HFFc6 (cell line): ENCODE results near the gene OR8B3. TPM values are rescaled to one million over a fixed set of nuclear protein-coding genes. Genes with fewer than 3 reads are reported as not detected.
"Not testable (repeated sequence)": the region's sequence is repeated elsewhere in the genome, so short reads cannot be mapped to it uniquely, and the experiment has no call there.

Source experiments
- DNase-seq: peaks from one replicate; pipeline ENCODE4 v3.0.0-alpha.2; 2018
- H3K27ac Mint-ChIP-seq: 2 replicates; pipeline ENCODE4 v1.8.0; 2020; ENCODE audit warnings: mild to moderate bottlenecking, mixed read lengths
- H3K27me3 Mint-ChIP-seq: 2 replicates; pipeline ENCODE4 v1.8.0; 2021; ENCODE audit warnings: mild to moderate bottlenecking, moderate library complexity, mixed read lengths; ENCODE audit not compliant: insufficient read depth
- H3K36me3 Mint-ChIP-seq: 2 replicates; pipeline ENCODE4 v1.8.0; 2021; ENCODE audit warnings: low read depth, mixed read lengths
- H3K4me1 Mint-ChIP-seq: 2 replicates; pipeline ENCODE4 v1.8.0; 2020; ENCODE audit warnings: low read depth, mixed read lengths
- H3K4me3 Mint-ChIP-seq: 2 replicates; pipeline ENCODE4 v1.8.0; 2020; ENCODE audit warnings: mild to moderate bottlenecking, moderate library complexity, mixed read lengths
- H3K9me3 Mint-ChIP-seq: 2 replicates; pipeline ENCODE4 v1.8.0; 2020; ENCODE audit warnings: mild to moderate bottlenecking, mixed read lengths
- CTCF ChIP-seq: fragments of 200-600 bp; sonication (generic); IDR thresholded peaks from 2 replicates; pipeline ENCODE4 v1.5.0; 2021; ENCODE audit warnings: antibody characterized with exemption, mild to moderate bottlenecking
- total RNA-seq, 6 experiments: library from RNA; stranded (reverse); fragmentation: NEBNext Ultra II Directional; extraction: Animal tissue kit (Norgen Biotek cat#: 25700); gene quantifications; 2 replicates in 1 of 6; 3 replicates in 5 of 6; pipeline ENCODE4 v1.2.3, GENCODE V29; 2021

The OR8B3 gene
- total RNA-seq, 6 experiments from 2014 or later, result not detected

DNA sequence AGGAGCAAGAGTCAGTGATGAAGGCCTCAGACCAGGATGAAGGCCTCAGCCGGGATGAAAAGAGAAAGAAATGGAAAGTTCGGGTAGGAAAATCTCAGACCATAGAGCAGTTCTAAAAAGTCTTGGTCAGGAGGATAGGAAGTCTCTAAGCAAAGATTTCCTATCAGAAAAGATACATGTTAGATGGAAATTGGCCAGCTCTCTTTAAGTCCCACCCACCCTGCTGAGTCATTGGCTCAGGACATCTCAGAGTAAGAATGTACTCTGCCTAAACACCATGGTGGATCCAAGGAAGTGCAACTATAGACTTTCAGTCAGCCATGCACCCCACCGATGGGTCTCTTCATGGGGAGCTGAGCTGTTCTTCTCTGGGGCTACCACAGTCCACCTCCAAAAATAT, 4.4 kb downstream of the OR8B3 start:
- H3K27ac Mint-ChIP-seq, result no peak overlapping the region
- peaks cover 6% of the 10 kb centered on the region; the same call in 1 of the 2 replicates for H3K9me3 Mint-ChIP-seq
- no peak overlapping the region for H3K4me3 Mint-ChIP-seq
- no peak for TF ChIP-seq CTCF
- no peaks in the 10 kb centered on the region for H3K27me3 Mint-ChIP-seq
- H3K4me1 Mint-ChIP-seq, result no peaks in the 10 kb centered on the region
- no peak for DNase-seq
- H3K36me3 Mint-ChIP-seq, result no peaks in the 10 kb centered on the region

DNA sequence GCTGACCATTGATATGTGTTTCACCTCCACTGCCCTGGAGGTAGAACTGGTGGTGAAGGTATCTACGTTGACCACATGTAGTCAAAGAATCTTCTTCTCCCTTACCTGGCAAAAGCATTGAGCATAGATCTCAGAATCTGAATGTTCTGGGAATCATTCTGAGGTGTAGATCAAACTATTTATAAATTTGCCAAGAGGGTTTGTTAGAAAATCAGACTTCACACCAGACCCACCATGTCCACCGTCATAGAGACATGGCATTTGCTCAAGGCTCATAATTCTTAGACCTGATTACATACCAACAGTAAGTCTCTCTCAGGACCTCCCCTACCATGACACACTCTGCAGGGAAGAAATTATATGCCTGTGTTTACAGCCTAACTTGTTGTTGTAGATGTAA, 14.4 kb downstream of the OR8B3 start, which contains the start of gene OR8B2:
Gene OR8B2 (minus strand): TSS at position 101 of the 400 bp plus-strand sequence. CDS start 1,156 bp downstream, outside the sequence.
- no peak for TF ChIP-seq CTCF
- Mint-ChIP-seq H3K27ac (no peak within 1 kb of the TSS), H3K9me3 (peaks cover 30% of the 10 kb centered on the region), H3K4me3 (no peak within 1 kb of the TSS), H3K36me3 (no peaks in the 10 kb centered on the region), H3K27me3 (no peaks in the 10 kb centered on the region), H3K4me1 (no peaks in the 10 kb centered on the region)
- DNase-seq, result no peak

GRCh38 chr11:124382857-124383256, 16.0 kb downstream of the OR8B3 start:
- H3K4me1 Mint-ChIP-seq, H3K27ac Mint-ChIP-seq, H3K36me3 Mint-ChIP-seq, H3K4me3 Mint-ChIP-seq, DNase-seq, H3K27me3 Mint-ChIP-seq: not testable (repeated sequence)
- peaks cover 32% of the 10 kb centered on the region for H3K9me3 Mint-ChIP-seq

GRCh38 chr11:124380585-124380984, 18.2 kb downstream of the OR8B3 start:
- peaks cover 27% of the 10 kb centered on the region for H3K9me3 Mint-ChIP-seq
- H3K27me3 Mint-ChIP-seq, result no peaks in the 10 kb centered on the region
- DNase-seq, result no peak
- H3K4me3 Mint-ChIP-seq, result no peak overlapping the region
- TF ChIP-seq CTCF, result no peak
- no peaks in the 10 kb centered on the region for H3K4me1 Mint-ChIP-seq
- no peak overlapping the region for H3K27ac Mint-ChIP-seq
- H3K36me3 Mint-ChIP-seq, result no peaks in the 10 kb centered on the region

DNA sequence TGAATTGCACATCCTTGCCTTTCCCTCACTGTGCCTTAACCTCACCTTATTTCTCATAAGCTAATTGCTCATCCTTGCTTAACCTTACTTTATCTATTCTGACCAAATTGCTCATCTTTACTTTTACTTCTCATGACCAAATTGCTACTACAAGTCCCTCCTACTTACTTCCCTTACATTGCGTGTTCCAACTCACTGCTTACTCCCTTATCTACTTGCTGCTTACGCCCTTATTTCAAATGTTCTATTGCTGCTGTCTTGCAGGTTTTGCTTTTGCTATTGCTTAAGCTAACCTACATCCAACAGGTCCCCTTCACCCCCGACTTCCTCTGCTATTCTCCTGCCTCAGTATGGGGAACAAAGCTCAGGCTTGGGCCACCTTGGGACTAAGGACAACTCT, 22.5 kb downstream of the OR8B3 start:
- Mint-ChIP-seq H3K4me3 (no peak overlapping the region), H3K36me3 (no peaks in the 10 kb centered on the region), H3K27ac (no peak overlapping the region), H3K4me1 (no peaks in the 10 kb centered on the region), H3K9me3 (peaks cover 17% of the 10 kb centered on the region), H3K27me3 (no peaks in the 10 kb centered on the region)
- no peak for TF ChIP-seq CTCF
- DNase-seq, result no peak

DNA sequence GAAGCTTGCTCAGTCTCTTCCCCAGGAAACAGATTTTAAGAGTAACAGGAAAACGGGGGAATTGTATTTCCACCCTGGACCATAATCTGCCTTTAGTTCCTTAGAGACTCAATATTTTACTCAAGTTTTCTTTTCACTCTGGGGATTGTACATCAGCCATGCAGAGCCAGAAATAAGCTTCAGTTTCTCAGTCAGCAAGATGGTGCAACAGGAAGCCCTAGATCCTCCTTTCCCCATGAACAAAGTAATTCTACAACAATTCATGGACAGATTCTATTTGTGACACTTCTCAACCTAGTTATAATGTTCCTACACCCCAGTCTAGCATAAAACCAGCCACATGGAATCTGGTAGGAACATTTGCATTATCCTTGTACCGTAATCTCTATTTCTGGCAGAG, 39.3 kb downstream of the OR8B3 start:
- no peak overlapping the region for H3K27ac Mint-ChIP-seq
- H3K9me3 Mint-ChIP-seq, result peaks cover 32% of the 10 kb centered on the region

More for the DNA sequence above, 39.3 kb downstream of the OR8B3 start:
- Mint-ChIP-seq H3K36me3 (no peaks in the 10 kb centered on the region), H3K4me3 (no peak overlapping the region), H3K4me1 (no peaks in the 10 kb centered on the region), H3K27me3 (0 out of 2 replicates have a peak, but pooled peaks cover 1% of the 10 kb centered on the region)
- no peak for TF ChIP-seq CTCF
- no peak for DNase-seq
